H1 (cell line): ENCODE measurements around the gene STRN. TPM values are rescaled to one million over a fixed set of nuclear protein-coding genes. Genes with fewer than 3 reads are reported as not detected.

Experiments used
- CTCF ChIA-PET: fragments of 300-600 bp; sonication (Branson Sonifier 250); formaldehyde crosslinking; loops from one replicate; lab custom pipeline; 2021; ENCODE audit not compliant: partially characterized antibody; lab: Charles Lee
- POLR2A ChIA-PET: fragments of 300-600 bp; sonication (Branson Sonifier 250); formaldehyde crosslinking; loops from one replicate; lab custom pipeline; 2021; ENCODE audit warnings: inconsistent platforms; ENCODE audit not compliant: partially characterized antibody; lab: Charles Lee
- DNase-seq, 2 experiments: peaks; one replicate each; pipeline versions ENCODE4 v3.0.0 to v3.0.0-alpha.2; 2010 to 2022; ENCODE audit warnings: low spot score in 2 of 2, low read depth in 1 of 2, mixed read lengths in 1 of 2
- FAIRE-seq: peaks from 2 replicates; lab custom pipeline; 2011; peaks lifted over from hg19 to GRCh38; lab: Jason Lieb, UNC
- H2AFZ ChIP-seq: 2 replicates; pipeline ENCODE4 v1.8.1; 2012; ENCODE audit warnings: low read length, inconsistent platforms
- H2AK5ac ChIP-seq: 2 replicates; pipeline ENCODE4 v1.6.1; 2013; ENCODE audit warnings: low read depth, low read length
- H2BK120ac ChIP-seq: replicated peaks from 2 replicates; pipeline ENCODE3; 2013; ENCODE audit warnings: low read depth, low read length, inconsistent platforms
- H2BK12ac ChIP-seq: 2 replicates; pipeline ENCODE4 v1.6.1; 2013; ENCODE audit warnings: low read depth, low read length
- H2BK15ac ChIP-seq: 2 replicates; pipeline ENCODE4 v1.6.1; 2013; ENCODE audit warnings: low read length
- H2BK20ac ChIP-seq: 2 replicates; pipeline ENCODE4 v1.6.1; 2013; ENCODE audit warnings: low read length
- H2BK5ac ChIP-seq: 2 replicates; pipeline ENCODE4 v1.6.1; 2013; ENCODE audit warnings: low read depth, low read length
- H3K14ac ChIP-seq: 2 replicates; pipeline ENCODE4 v1.6.1; 2013; ENCODE audit warnings: inconsistent platforms; ENCODE audit not compliant: insufficient read length
- H3K18ac ChIP-seq: 2 replicates; pipeline ENCODE4 v1.6.1; 2013; ENCODE audit warnings: low read length; ENCODE audit errors: extremely low read depth
- H3K23ac ChIP-seq: 2 replicates; pipeline ENCODE4 v1.6.1; 2013; ENCODE audit warnings: inconsistent platforms; ENCODE audit not compliant: insufficient read length
- H3K23me2 ChIP-seq: 2 replicates; pipeline ENCODE4 v1.6.1; 2013; ENCODE audit warnings: low read depth, low read length
- H3K27ac ChIP-seq: 2 replicates; pipeline ENCODE4 v1.6.1; 2011; ENCODE audit warnings: low read depth, low read length, inconsistent platforms
- H3K27me3 ChIP-seq, 4 experiments: replicated peaks in 1 of 4; 1 replicate in 1 of 4; 2 replicates in 3 of 4; pipeline versions ENCODE4 v1.6.1 to v1.8.1; 2011 to 2013; ENCODE audit warnings: low read length in 3 of 4, mild to moderate bottlenecking in 3 of 4, inconsistent platforms in 2 of 4, mixed read lengths in 2 of 4, moderate library complexity in 1 of 4; ENCODE audit not compliant: control insufficient read depth in 3 of 4, insufficient read depth in 3 of 4; ENCODE audit errors: extremely low read depth in 1 of 4
- H3K36me3 ChIP-seq, 4 experiments: 2 replicates each; pipeline versions ENCODE4 v1.6.1 to v1.8.1; 2011 to 2013; ENCODE audit warnings: mild to moderate bottlenecking in 4 of 4, low read length in 3 of 4, moderate library complexity in 2 of 4, control low read depth in 1 of 4, inconsistent platforms in 1 of 4; ENCODE audit not compliant: insufficient read depth in 4 of 4, control insufficient read depth in 2 of 4
- H3K4ac ChIP-seq: replicated peaks from 2 replicates; pipeline ENCODE3; 2013; ENCODE audit warnings: low read length, low read depth, mixed read lengths, inconsistent platforms; ENCODE audit not compliant: insufficient read length
- H3K4me1 ChIP-seq, 4 experiments: replicated peaks in 1 of 4; 1 replicate in 1 of 4; 2 replicates in 3 of 4; pipeline versions ENCODE4 v1.6.1 to v1.8.1; 2011 to 2013; ENCODE audit warnings: low read length in 3 of 4, inconsistent platforms in 2 of 4, mixed read lengths in 1 of 4; ENCODE audit not compliant: insufficient read depth in 4 of 4, control insufficient read depth in 3 of 4
- H3K4me2 ChIP-seq, 2 experiments: 2 replicates each; pipeline versions ENCODE4 v1.6.1 to v1.8.1; 2011 to 2013; ENCODE audit warnings: low read depth in 2 of 2, low read length in 2 of 2, control low read depth in 1 of 2, inconsistent platforms in 1 of 2, mild to moderate bottlenecking in 1 of 2; ENCODE audit not compliant: insufficient read depth in 1 of 2
- H3K4me3 ChIP-seq, 4 experiments: fragments of 200-600, 300-600 bp in 1 of 4; sonication (generic), shearing (Covaris generic), sonication (Bioruptor Twin) in 1 of 4; 2 replicates each; pipeline versions ENCODE4 v1.5.1 to v1.8.1; 2011 to 2016; ENCODE audit warnings: low read length in 4 of 4, low read depth in 3 of 4, control low read depth in 2 of 4, inconsistent platforms in 2 of 4, mild to moderate bottlenecking in 2 of 4, mixed read lengths in 1 of 4, moderate library complexity in 1 of 4; ENCODE audit not compliant: insufficient read depth in 2 of 4; ENCODE audit errors: extremely low read depth in 1 of 4
- H3K56ac ChIP-seq: replicated peaks from 2 replicates; pipeline ENCODE3; 2013; ENCODE audit warnings: low read depth, mild to moderate bottlenecking, mixed read lengths, low read length, inconsistent platforms; ENCODE audit not compliant: insufficient read length
- H3K79me1 ChIP-seq: 2 replicates; pipeline ENCODE4 v1.6.1; 2013; ENCODE audit warnings: low read depth, low read length, control low read depth
- H3K79me2 ChIP-seq, 2 experiments: 2 replicates each; pipeline versions ENCODE4 v1.6.1 to v1.8.1; 2012 to 2013; ENCODE audit warnings: low read length in 2 of 2, mild to moderate bottlenecking in 2 of 2, inconsistent platforms in 1 of 2; ENCODE audit not compliant: insufficient read depth in 2 of 2, control insufficient read depth in 1 of 2
- H3K9ac ChIP-seq, 4 experiments: replicated peaks in 1 of 4; 1 replicate in 1 of 4; 2 replicates in 3 of 4; pipeline versions ENCODE4 v1.6.1 to v1.8.1; 2011 to 2013; ENCODE audit warnings: low read depth in 3 of 4, low read length in 3 of 4, control low read depth in 2 of 4, mild to moderate bottlenecking in 2 of 4, moderate library complexity in 2 of 4, inconsistent platforms in 1 of 4; ENCODE audit errors: extremely low read depth in 1 of 4
- H3K9me3 ChIP-seq, 2 experiments: 2 replicates each; pipeline versions ENCODE4 v1.6.1 to v1.8.1; 2012 to 2013; ENCODE audit warnings: mild to moderate bottlenecking in 2 of 2, moderate library complexity in 2 of 2, control low read depth in 1 of 2, inconsistent platforms in 1 of 2, low read depth in 1 of 2, low read length in 1 of 2, mixed read lengths in 1 of 2; ENCODE audit not compliant: insufficient read depth in 2 of 2
- H4K20me1 ChIP-seq, 2 experiments: replicated peaks in 1 of 2; 2 replicates each; pipeline versions ENCODE3 to v1.8.1; 2011 to 2013; ENCODE audit warnings: inconsistent platforms in 2 of 2, low read length in 2 of 2, mild to moderate bottlenecking in 1 of 2; ENCODE audit not compliant: insufficient read depth in 2 of 2, control insufficient read depth in 1 of 2
- H4K5ac ChIP-seq: 2 replicates; pipeline ENCODE4 v1.6.1; 2013; ENCODE audit warnings: low read length, low read depth, mixed read lengths, inconsistent platforms; ENCODE audit not compliant: insufficient read length
- H4K8ac ChIP-seq: 2 replicates; pipeline ENCODE4 v1.8.0; 2013; ENCODE audit warnings: mild to moderate bottlenecking, moderate library complexity, low read length, inconsistent platforms; ENCODE audit not compliant: insufficient read depth; ENCODE audit errors: extremely low read depth
- H4K91ac ChIP-seq: replicated peaks from 2 replicates; pipeline ENCODE3; 2013; ENCODE audit warnings: low read length, mixed read lengths, inconsistent platforms; ENCODE audit not compliant: insufficient read length
- ATF3 ChIP-seq: IDR thresholded peaks from 2 replicates; pipeline ENCODE4 v1.6.1; 2011; ENCODE audit warnings: low read depth, mild to moderate bottlenecking, low read length; ENCODE audit not compliant: insufficient read depth
- CTCF ChIP-seq, 3 experiments: IDR thresholded peaks; 1 replicate in 2 of 3; 2 replicates in 1 of 3; pipeline versions ENCODE4 v1.5.1 to v1.6.1; 2011; ENCODE audit warnings: low read length in 3 of 3, mild to moderate bottlenecking in 3 of 3, inconsistent platforms in 2 of 3, low read depth in 1 of 3, moderate library complexity in 1 of 3; ENCODE audit not compliant: insufficient read depth in 1 of 3; ENCODE audit errors: control extremely low read depth in 1 of 3
- GTF2F1 ChIP-seq: IDR thresholded peaks from 2 replicates; pipeline ENCODE4 v1.6.1; 2012; ENCODE audit warnings: low read depth, low read length, improper control_type of control experiment, borderline replicate concordance
- HDAC6 ChIP-seq: IDR thresholded peaks from one replicate; pipeline ENCODE4 v1.7.1; 2012; ENCODE audit warnings: low read depth, mild to moderate bottlenecking, inconsistent platforms, low read length, moderate library complexity
- POLR2AphosphoS5 ChIP-seq: IDR thresholded peaks from 2 replicates; pipeline ENCODE4 v1.6.1; 2011; ENCODE audit warnings: low read depth, low read length
- POU5F1 ChIP-seq: IDR thresholded peaks from 2 replicates; pipeline ENCODE4 v1.6.1; 2011; ENCODE audit warnings: low read depth, mild to moderate bottlenecking, low read length, moderate library complexity
- RNF2 ChIP-seq: fragments of 200-900, 300-1000 bp; sonication (generic); IDR thresholded peaks from 2 replicates; pipeline ENCODE4 v1.7.1; 2016; ENCODE audit warnings: borderline replicate concordance, low read depth, mild to moderate bottlenecking, antibody characterized with exemption, low read length; ENCODE audit not compliant: poor library complexity, severe bottlenecking; ENCODE audit errors: missing control alignments
- SP1 ChIP-seq: IDR thresholded peaks from 2 replicates; pipeline ENCODE4 v1.6.1; 2011; ENCODE audit warnings: low read depth, low read length
- SUZ12 ChIP-seq: fragments of 200-600 bp; sonication (generic); IDR thresholded peaks from 2 replicates; pipeline ENCODE4 v1.6.1; 2012; ENCODE audit warnings: mild to moderate bottlenecking, inconsistent platforms, low read length, moderate library complexity, mixed read lengths
- TAF1 ChIP-seq: IDR thresholded peaks from 2 replicates; pipeline ENCODE4 v1.6.1; 2011; ENCODE audit warnings: mild to moderate bottlenecking, low read depth, low read length
- TBP ChIP-seq: IDR thresholded peaks from 2 replicates; pipeline ENCODE4 v1.6.1; 2011; ENCODE audit warnings: low read depth, low read length, improper control_type of control experiment
- WGBS, 2 experiments: shearing (Covaris generic) in 1 of 2; methylation state at CpG; one replicate each; pipeline versions ENCODE4 v1.1.6 to v1.1.7; 2013 to 2015; ENCODE audit warnings: low lambda C conversion rate in 2 of 2, mixed read lengths in 2 of 2, inconsistent platforms in 1 of 2, low coverage in 1 of 2, missing lambda C conversion rate in 1 of 2; ENCODE audit not compliant: insufficient replicate concordance in 2 of 2, insufficient coverage in 1 of 2, insufficient read length in 1 of 2; ENCODE audit errors: extremely low coverage in 1 of 2, missing lambda C conversion rate in 1 of 2; 5-methylcytosine and 5-hydroxymethylcytosine counted together
- polyA plus RNA-seq, 7 experiments: library from polyadenylated mRNA; depleted of rRNA in 3 of 7; stranded (reverse) in 5 of 7; unstranded in 2 of 7; fragments of >200 nt in 5 of 7; fragments of 200-250 nt in 2 of 7; gene quantifications; 1 replicate in 5 of 7; 2 replicates in 1 of 7; 4 replicates in 1 of 7; pipeline versions ENCODE4 v1.2.1 to v1.2.3, GENCODE V29; 2011 to 2013; ENCODE audit warnings: missing spikeins in 2 of 7, mixed read lengths in 2 of 7
- total RNA-seq: library from RNA; stranded (reverse); fragmentation: NEBNext Ultra II Directional; extraction: Animal tissue kit (Norgen Biotek cat#: 25700); gene quantifications from 2 replicates; pipeline ENCODE4 v1.2.1, GENCODE V29; 2021

Gene STRN
- total and polyA plus RNA-seq, 2 of the 8 experiments (the other 6 are each of a cell fraction or from before 2014, with no cell fraction given): 8.3 to 47.0 TPM

- Histone ChIP-seq H4K8ac (no peak overlapping the region), H3K23me2 (no peaks in the 10 kb centered on the region; the same call in 1 of the 2 replicates), H3K23ac (no peak overlapping the region), H3K14ac (no peak overlapping the region), H3K79me2 (no peaks in the 10 kb centered on the region), H3K79me1 (no peaks in the 10 kb centered on the region), H3K56ac (no peak overlapping the region), H3K4ac (no peak overlapping the region), H2AK5ac (no peak overlapping the region), H4K91ac (no peak overlapping the region), H3K36me3 (no peaks in the 10 kb centered on the region), H2BK20ac (no peak overlapping the region), H3K27me3 (no peaks in the 10 kb centered on the region), H4K5ac (no peak overlapping the region), H4K20me1 (no peaks in the 10 kb centered on the region), H3K27ac (no peak overlapping the region), H2AFZ (no peak overlapping the region), H2BK5ac (no peak overlapping the region), H3K4me3 (no peak overlapping the region), H3K4me2 (no peak overlapping the region), H3K9ac (no peak overlapping the region), H3K4me1 (peaks cover 0 to 4% (median 1%) of the 10 kb centered on the region in 4 experiments; a peak in 2 of 7 replicates), H3K9me3 (no peaks in the 10 kb centered on the region; a peak in 1 of 4 replicates), H2BK120ac (no peak overlapping the region), H2BK12ac (no peak overlapping the region), H3K18ac (no peak overlapping the region), H2BK15ac (no peak overlapping the region)
- POLR2A ChIA-PET: interaction anchor here (1.3 kb wide), 1 partner anchor 9 kb away, joined by 3 read pairs; no protein-coding TSS in a partner anchor
- CTCF ChIA-PET: interaction anchor here (1.5 to 3.7 kb wide), 3 partner anchors 9 to 30 kb away, joined by 4 to 16 read pairs (median 15); no protein-coding TSS in a partner anchor
- no peak for DNase-seq
- FAIRE-seq: no peak
- 76% methylated on average over 6 of the region's 6 CpGs; no CpG with 5 or more reads in 1 of the 2 experiments for WGBS, 2 experiments
- TF ChIP-seq ATF3: no peak
- no peak for TF ChIP-seq SUZ12
- no peak for TF ChIP-seq SP1
- no peak for TF ChIP-seq RNF2
- no peak for TF ChIP-seq POLR2AphosphoS5
- no peak for TF ChIP-seq HDAC6
- no peak for TF ChIP-seq GTF2F1
- TF ChIP-seq POU5F1: no peak
- TF ChIP-seq TBP: no peak
- no peak for TF ChIP-seq CTCF (IDR thresholded peaks at IDR 0.05; ENCODE audit: control extremely low read depth in 1 of 3, insufficient read depth in 1 of 3, low read depth in 1 of 3, low read length in 3 of 3)
- TF ChIP-seq TAF1: no peak
These were observed 165.2 kb downstream of the STRN start for GRCh38 chr2:36801088-36801487.
